ENCODE data around the gene INCA1. TPM values are rescaled to one million over a fixed set of nuclear protein-coding genes. Genes with fewer than 3 reads are reported as not detected.

The INCA1 gene
- total and polyA plus RNA-seq, 4 donors: 0.28 to 0.75 (median 0.55) TPM

DNA sequence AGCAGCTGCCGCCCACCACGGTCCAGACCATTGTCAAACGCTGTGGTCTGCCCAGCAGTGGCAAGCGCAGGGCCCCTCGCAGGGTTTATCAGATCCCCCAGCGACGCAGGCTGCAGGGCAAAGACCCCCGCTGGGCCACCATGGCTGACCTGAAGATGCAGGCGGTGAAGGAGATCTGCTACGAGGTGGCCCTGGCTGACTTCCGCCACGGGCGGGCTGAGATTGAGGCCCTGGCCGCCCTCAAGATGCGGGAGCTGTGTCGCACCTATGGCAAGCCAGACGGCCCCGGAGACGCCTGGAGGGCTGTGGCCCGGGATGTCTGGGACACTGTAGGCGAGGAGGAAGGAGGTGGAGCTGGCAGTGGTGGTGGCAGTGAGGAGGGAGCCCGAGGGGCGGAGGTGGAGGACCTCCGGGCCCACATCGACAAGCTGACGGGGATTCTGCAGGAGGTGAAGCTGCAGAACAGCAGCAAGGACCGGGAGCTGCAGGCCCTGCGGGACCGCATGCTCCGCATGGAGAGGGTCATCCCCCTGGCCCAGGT lies 24.9 kb upstream of the INCA1 start:
- no peak for DNase-seq (ENCODE audit: low spot score)
- H3K36me3 ChIP-seq (ENCODE audit: control insufficient read depth in 4 of 4, insufficient read depth in 3 of 4, low read depth in 1 of 4, low read length in 3 of 4): peaks cover 20 to 63% (median 41%) of the 10 kb centered on the region in 4 donors
- H3K4me1 ChIP-seq (ENCODE audit: control insufficient read depth in 4 of 4, insufficient read depth in 4 of 4, low read length in 3 of 4): no peaks in the 10 kb centered on the region
- 97% methylated on average over 30 of the region's 30 CpGs for WGBS
- no peak overlapping the region for H3K4me3 ChIP-seq (ENCODE audit: low read depth in 1 of 3, low read length in 3 of 3)
- no peak overlapping the region for H3K9ac ChIP-seq (ENCODE audit: low read depth in 1 of 2, low read length in 2 of 2)
- H3K27me3 ChIP-seq (ENCODE audit: control insufficient read depth in 4 of 4, insufficient read depth in 4 of 4, low read length in 3 of 4): no peaks in the 10 kb centered on the region
- no peak overlapping the region for H3K27ac ChIP-seq (ENCODE audit: low read depth in 1 of 2, low read length in 2 of 2)
- H3K9me3 ChIP-seq (ENCODE audit: control insufficient read depth in 4 of 4, low read length in 3 of 4): no peaks in the 10 kb centered on the region
- no peak for TF ChIP-seq FOXA1 (IDR thresholded peaks at IDR 0.05)
- no peak for TF ChIP-seq TAF1 (conservative IDR thresholded peaks at IDR 0.05)
- no peak for TF ChIP-seq SP1 (IDR thresholded peaks at IDR 0.05)
- TF ChIP-seq, protein P1, sequence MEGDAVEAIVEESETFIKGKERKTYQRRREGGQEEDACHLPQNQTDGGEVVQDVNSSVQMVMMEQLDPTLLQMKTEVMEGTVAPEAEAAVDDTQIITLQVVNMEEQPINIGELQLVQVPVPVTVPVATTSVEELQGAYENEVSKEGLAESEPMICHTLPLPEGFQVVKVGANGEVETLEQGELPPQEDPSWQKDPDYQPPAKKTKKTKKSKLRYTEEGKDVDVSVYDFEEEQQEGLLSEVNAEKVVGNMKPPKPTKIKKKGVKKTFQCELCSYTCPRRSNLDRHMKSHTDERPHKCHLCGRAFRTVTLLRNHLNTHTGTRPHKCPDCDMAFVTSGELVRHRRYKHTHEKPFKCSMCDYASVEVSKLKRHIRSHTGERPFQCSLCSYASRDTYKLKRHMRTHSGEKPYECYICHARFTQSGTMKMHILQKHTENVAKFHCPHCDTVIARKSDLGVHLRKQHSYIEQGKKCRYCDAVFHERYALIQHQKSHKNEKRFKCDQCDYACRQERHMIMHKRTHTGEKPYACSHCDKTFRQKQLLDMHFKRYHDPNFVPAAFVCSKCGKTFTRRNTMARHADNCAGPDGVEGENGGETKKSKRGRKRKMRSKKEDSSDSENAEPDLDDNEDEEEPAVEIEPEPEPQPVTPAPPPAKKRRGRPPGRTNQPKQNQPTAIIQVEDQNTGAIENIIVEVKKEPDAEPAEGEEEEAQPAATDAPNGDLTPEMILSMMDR (IDR thresholded peaks at IDR 0.05; ENCODE audit: low read depth, low read length, missing input control): no peak
- TF ChIP-seq RXRA (IDR thresholded peaks at IDR 0.05): no peak
- TF ChIP-seq YY1 (IDR thresholded peaks at IDR 0.05): no peak
- TF ChIP-seq HNF4A (conservative IDR thresholded peaks at IDR 0.05): no peak

DNA sequence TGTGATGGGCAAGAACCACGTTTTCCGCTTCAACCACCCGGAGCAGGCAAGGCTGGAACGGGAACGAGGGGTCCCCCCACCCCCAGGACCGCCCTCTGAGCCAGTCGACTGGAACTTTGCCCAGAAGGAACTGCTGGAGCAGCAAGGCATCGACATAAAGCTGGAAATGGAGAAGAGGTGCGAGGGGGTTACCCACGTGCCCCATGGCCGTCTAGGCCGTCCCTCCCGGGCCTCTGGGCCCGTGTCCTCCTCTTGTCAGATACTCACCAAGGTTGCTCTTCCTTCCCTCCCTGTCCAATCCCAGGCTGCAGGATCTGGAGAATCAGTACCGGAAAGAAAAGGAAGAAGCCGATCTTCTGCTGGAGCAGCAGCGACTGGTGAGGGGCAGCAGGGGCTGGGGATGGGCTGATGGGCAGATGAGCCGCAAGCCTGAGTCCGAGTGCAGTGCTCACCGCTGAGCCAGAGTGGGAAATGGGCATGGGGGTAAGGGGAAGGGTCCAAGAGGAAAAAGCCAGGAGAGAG lies 23.2 kb upstream of the INCA1 start:
- 89% methylated on average over 20 of the region's 20 CpGs for WGBS
- no peaks in the 10 kb centered on the region for H3K4me1 ChIP-seq (ENCODE audit: control insufficient read depth in 4 of 4, insufficient read depth in 4 of 4, low read length in 3 of 4)
- TF ChIP-seq HNF4G (IDR thresholded peaks at IDR 0.05) (no peak), HNF4A (conservative IDR thresholded peaks at IDR 0.05) (no peak), EGR1 (IDR thresholded peaks at IDR 0.05; ENCODE audit: low read depth in 2 of 2) (no peak), TAF1 (conservative IDR thresholded peaks at IDR 0.05) (no peak), JUND (IDR thresholded peaks at IDR 0.05) (no peak), FOXA1 (IDR thresholded peaks at IDR 0.05) (no peak), YY1 (IDR thresholded peaks at IDR 0.05) (no peak), FOXA2 (IDR thresholded peaks at IDR 0.05) (no peak), SP1 (IDR thresholded peaks at IDR 0.05) (no peak), RAD21 (IDR thresholded peaks at IDR 0.05) (no peak), RXRA (IDR thresholded peaks at IDR 0.05) (no peak), GABPA (IDR thresholded peaks at IDR 0.05 in 1 of 2, conservative IDR thresholded peaks at IDR 0.05 in 1 of 2) (no peak)
- TF ChIP-seq, protein P1 (IDR thresholded peaks at IDR 0.05; ENCODE audit: low read depth, low read length, missing input control): no peak
- TF ChIP-seq, protein P2, sequence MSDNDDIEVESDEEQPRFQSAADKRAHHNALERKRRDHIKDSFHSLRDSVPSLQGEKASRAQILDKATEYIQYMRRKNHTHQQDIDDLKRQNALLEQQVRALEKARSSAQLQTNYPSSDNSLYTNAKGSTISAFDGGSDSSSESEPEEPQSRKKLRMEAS (IDR thresholded peaks at IDR 0.05): no peak
- TF ChIP-seq, protein P3, sequence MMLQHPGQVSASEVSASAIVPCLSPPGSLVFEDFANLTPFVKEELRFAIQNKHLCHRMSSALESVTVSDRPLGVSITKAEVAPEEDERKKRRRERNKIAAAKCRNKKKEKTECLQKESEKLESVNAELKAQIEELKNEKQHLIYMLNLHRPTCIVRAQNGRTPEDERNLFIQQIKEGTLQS (IDR thresholded peaks at IDR 0.05): no peak
- TF ChIP-seq, protein P4, sequence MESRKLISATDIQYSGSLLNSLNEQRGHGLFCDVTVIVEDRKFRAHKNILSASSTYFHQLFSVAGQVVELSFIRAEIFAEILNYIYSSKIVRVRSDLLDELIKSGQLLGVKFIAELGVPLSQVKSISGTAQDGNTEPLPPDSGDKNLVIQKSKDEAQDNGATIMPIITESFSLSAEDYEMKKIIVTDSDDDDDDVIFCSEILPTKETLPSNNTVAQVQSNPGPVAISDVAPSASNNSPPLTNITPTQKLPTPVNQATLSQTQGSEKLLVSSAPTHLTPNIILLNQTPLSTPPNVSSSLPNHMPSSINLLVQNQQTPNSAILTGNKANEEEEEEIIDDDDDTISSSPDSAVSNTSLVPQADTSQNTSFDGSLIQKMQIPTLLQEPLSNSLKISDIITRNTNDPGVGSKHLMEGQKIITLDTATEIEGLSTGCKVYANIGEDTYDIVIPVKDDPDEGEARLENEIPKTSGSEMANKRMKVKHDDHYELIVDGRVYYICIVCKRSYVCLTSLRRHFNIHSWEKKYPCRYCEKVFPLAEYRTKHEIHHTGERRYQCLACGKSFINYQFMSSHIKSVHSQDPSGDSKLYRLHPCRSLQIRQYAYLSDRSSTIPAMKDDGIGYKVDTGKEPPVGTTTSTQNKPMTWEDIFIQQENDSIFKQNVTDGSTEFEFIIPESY (IDR thresholded peaks at IDR 0.05): no peak
- TF ChIP-seq, protein P5, sequence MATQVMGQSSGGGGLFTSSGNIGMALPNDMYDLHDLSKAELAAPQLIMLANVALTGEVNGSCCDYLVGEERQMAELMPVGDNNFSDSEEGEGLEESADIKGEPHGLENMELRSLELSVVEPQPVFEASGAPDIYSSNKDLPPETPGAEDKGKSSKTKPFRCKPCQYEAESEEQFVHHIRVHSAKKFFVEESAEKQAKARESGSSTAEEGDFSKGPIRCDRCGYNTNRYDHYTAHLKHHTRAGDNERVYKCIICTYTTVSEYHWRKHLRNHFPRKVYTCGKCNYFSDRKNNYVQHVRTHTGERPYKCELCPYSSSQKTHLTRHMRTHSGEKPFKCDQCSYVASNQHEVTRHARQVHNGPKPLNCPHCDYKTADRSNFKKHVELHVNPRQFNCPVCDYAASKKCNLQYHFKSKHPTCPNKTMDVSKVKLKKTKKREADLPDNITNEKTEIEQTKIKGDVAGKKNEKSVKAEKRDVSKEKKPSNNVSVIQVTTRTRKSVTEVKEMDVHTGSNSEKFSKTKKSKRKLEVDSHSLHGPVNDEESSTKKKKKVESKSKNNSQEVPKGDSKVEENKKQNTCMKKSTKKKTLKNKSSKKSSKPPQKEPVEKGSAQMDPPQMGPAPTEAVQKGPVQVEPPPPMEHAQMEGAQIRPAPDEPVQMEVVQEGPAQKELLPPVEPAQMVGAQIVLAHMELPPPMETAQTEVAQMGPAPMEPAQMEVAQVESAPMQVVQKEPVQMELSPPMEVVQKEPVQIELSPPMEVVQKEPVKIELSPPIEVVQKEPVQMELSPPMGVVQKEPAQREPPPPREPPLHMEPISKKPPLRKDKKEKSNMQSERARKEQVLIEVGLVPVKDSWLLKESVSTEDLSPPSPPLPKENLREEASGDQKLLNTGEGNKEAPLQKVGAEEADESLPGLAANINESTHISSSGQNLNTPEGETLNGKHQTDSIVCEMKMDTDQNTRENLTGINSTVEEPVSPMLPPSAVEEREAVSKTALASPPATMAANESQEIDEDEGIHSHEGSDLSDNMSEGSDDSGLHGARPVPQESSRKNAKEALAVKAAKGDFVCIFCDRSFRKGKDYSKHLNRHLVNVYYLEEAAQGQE (IDR thresholded peaks at IDR 0.05): no peak
- H3K27ac ChIP-seq (ENCODE audit: low read depth in 1 of 2, low read length in 2 of 2): no peak overlapping the region
- peaks cover 23 to 73% (median 45%) of the 10 kb centered on the region in 4 donors for H3K36me3 ChIP-seq (ENCODE audit: control insufficient read depth in 4 of 4, insufficient read depth in 3 of 4, low read depth in 1 of 4, low read length in 3 of 4)
- no peaks in the 10 kb centered on the region for H3K9me3 ChIP-seq (ENCODE audit: control insufficient read depth in 4 of 4, low read length in 3 of 4)
- H3K4me3 ChIP-seq (ENCODE audit: low read depth in 1 of 3, low read length in 3 of 3): no peak overlapping the region
- no peak for DNase-seq (ENCODE audit: low spot score)
- no peaks in the 10 kb centered on the region for H3K27me3 ChIP-seq (ENCODE audit: control insufficient read depth in 4 of 4, insufficient read depth in 4 of 4, low read length in 3 of 4)
- no peak overlapping the region for H3K9ac ChIP-seq (ENCODE audit: low read depth in 1 of 2, low read length in 2 of 2)
